GM23338 (cell line): ENCODE measurements around the gene OR13G1.

Source experiments
- CTCF ChIP-seq, 2 experiments: fragments of 200-600 bp in 1 of 2; sonication (generic) in 1 of 2; conservative IDR thresholded peaks; 2 replicates each; pipeline versions ENCODE4 v1.5.1 to v1.6.1; 2016 to 2017; ENCODE audit warnings: antibody characterized with exemption in 2 of 2, low read depth in 2 of 2, mild to moderate bottlenecking in 2 of 2, moderate library complexity in 1 of 2
- EZH2phosphoT487 ChIP-seq: fragments of 200-600 bp; sonication (generic); IDR thresholded peaks from one replicate; pipeline ENCODE4 v1.8.1; 2018; ENCODE audit warnings: antibody characterized with exemption; ENCODE audit not compliant: unreplicated experiment
- REST ChIP-seq: IDR thresholded peaks from one replicate; pipeline ENCODE4 v1.6.1; 2018; ENCODE audit warnings: antibody characterized with exemption; ENCODE audit not compliant: unreplicated experiment

GRCh38 chr1:247653040-247653439 is 26.5 kb downstream of the OR13G1 start:
- TF ChIP-seq CTCF (conservative IDR thresholded peaks at IDR 0.05; ENCODE audit: low read depth in 2 of 2): no peak
- no peak for TF ChIP-seq EZH2phosphoT487
- TF ChIP-seq REST: no peak
